Panc1 (cell line): Measurements from ENCODE around the gene VWF. TPM values are rescaled to one million over a fixed set of nuclear protein-coding genes. Genes with fewer than 3 reads are reported as not detected.
"Not testable (repeated sequence)": the region's sequence is repeated elsewhere in the genome, so short reads cannot be mapped to it uniquely, and the experiment has no call there.

Experiments used
- ATAC-seq: fragments of 200-7000 bp; cut with Tn5 transposase; 2 replicates; pipeline ENCODE4 v1.9.1; 2020; ENCODE audit warnings: mild to moderate bottlenecking, moderate library complexity
- BruUV-seq: library from RNA; stranded (reverse); fragments of 400-500 nt; replicated peaks from 2 replicates; lab custom pipeline; 2021; lab: Mats Ljungman, UMichigan
- CTCF ChIA-PET: fragments of 300-600 bp; sonication (Branson Sonifier 250); formaldehyde crosslinking; loops from one replicate; lab custom pipeline; 2022; ENCODE audit warnings: antibody characterized with exemption; lab: Charles Lee
- POLR2A ChIA-PET: fragments of 300-600 bp; sonication (Branson Sonifier 250); formaldehyde crosslinking; loops from one replicate; lab custom pipeline; 2022; ENCODE audit warnings: antibody characterized with exemption; lab: Charles Lee
- DNase-seq: peaks from one replicate; pipeline ENCODE4 v3.0.0-alpha.2; 2010; ENCODE audit warnings: low read depth, low spot score
- H3K27ac ChIP-seq: 2 replicates; pipeline ENCODE4 v1.5.1; 2011; ENCODE audit warnings: mild to moderate bottlenecking, low read length, inconsistent platforms
- H3K27me3 ChIP-seq: fragments of 200-500 bp; sonication (Bioruptor generic); 2 replicates; pipeline ENCODE4 v1.6.0; 2014; ENCODE audit warnings: low read length, inconsistent platforms; ENCODE audit not compliant: control insufficient read depth, insufficient read depth
- H3K36me3 ChIP-seq: fragments of 200-500 bp; sonication (Bioruptor generic); 2 replicates; pipeline ENCODE4 v1.5.1; 2014; ENCODE audit warnings: inconsistent platforms, mild to moderate bottlenecking, low read length, moderate library complexity; ENCODE audit not compliant: control insufficient read depth, insufficient read depth
- H3K4me1 ChIP-seq: 2 replicates; pipeline ENCODE4 v1.5.1; 2011; ENCODE audit warnings: inconsistent platforms, mild to moderate bottlenecking, low read length, moderate library complexity; ENCODE audit not compliant: control insufficient read depth, insufficient read depth
- H3K4me3 ChIP-seq, 2 experiments: 2 replicates each; pipeline ENCODE4 v1.5.1; 2011 to 2012; ENCODE audit warnings: low read depth in 2 of 2, low read length in 2 of 2, mild to moderate bottlenecking in 2 of 2, inconsistent platforms in 1 of 2, moderate library complexity in 1 of 2
- H3K9me3 ChIP-seq: fragments of 200-500 bp; sonication (Bioruptor generic); 2 replicates; pipeline ENCODE4 v1.5.1; 2014; ENCODE audit warnings: low read depth, mild to moderate bottlenecking, inconsistent platforms, low read length, moderate library complexity; ENCODE audit not compliant: control insufficient read depth, insufficient read depth
- CTCF ChIP-seq: fragments of 450-650 bp; IDR thresholded peaks from 2 replicates; pipeline ENCODE4 v1.5.1; 2017; ENCODE audit warnings: mild to moderate bottlenecking
- POLR2AphosphoS5 ChIP-seq: IDR thresholded peaks from 2 replicates; pipeline ENCODE4 v1.6.1; 2012; ENCODE audit warnings: mild to moderate bottlenecking, low read depth, low read length, moderate library complexity
- REST ChIP-seq, 2 experiments: IDR thresholded peaks; 2 replicates each; pipeline ENCODE4 v1.6.1; 2011 to 2012; ENCODE audit warnings: low read depth in 2 of 2, control low read depth in 1 of 2, low read length in 1 of 2, mild to moderate bottlenecking in 1 of 2, moderate library complexity in 1 of 2; ENCODE audit not compliant: insufficient read depth in 1 of 2
- SIN3A ChIP-seq: IDR thresholded peaks from 2 replicates; pipeline ENCODE4 v1.6.1; 2012; ENCODE audit warnings: low read depth, mild to moderate bottlenecking, low read length, moderate library complexity, borderline replicate concordance; ENCODE audit not compliant: insufficient read depth
- TCF7L2 ChIP-seq: IDR thresholded peaks from 2 replicates; pipeline ENCODE4 v1.6.1; 2011; ENCODE audit warnings: mild to moderate bottlenecking, low read depth, low read length, inconsistent platforms
- in situ Hi-C: cut with HindIII; loops from 2 replicates; pipeline ENCODE4 v1.10.0; 2016; ENCODE audit warnings: low sequenced_read_pairs, low pct_unique_long_range_greater_than_20kb
- intact Hi-C: fragments of 100-400 bp; cut with micrococcal nuclease; formaldehyde crosslinking; loops from one replicate; pipeline ENCODE4 v1.10.0; 2022; ENCODE audit not compliant: unreplicated experiment
- total RNA-seq: library from RNA; stranded (reverse); gene quantifications from one replicate; pipeline ENCODE4 v1.2.1, GENCODE V29; 2021; ENCODE audit not compliant: unreplicated experiment

VWF gene
- total RNA-seq, 1 experiment from 2014 or later = 0.31 TPM

DNA sequence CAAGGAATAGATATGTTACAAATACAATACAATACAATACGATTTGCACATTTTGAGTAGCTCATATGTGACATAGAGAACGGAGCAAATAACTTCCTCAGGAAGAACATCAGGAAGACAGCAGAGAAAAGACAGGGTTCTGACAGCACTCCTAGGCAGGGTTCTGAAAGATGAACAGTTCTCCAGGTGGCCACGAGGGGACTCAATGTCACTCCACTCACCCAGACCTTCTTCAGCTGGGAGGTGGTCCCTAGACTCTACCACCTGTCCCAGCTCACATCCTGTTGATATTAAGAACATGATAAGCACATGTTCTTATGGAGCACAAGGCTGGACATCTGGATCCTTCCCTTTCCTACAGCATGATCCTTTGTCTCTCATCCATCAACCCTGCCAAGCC, 109.2 kb downstream of the VWF start:
- CTCF ChIA-PET, BruUV-seq, in situ Hi-C loops, H3K27ac ChIP-seq, H3K36me3 ChIP-seq, ATAC-seq, H3K9me3 ChIP-seq, H3K4me3 ChIP-seq, H3K4me1 ChIP-seq, DNase-seq, intact Hi-C loops, POLR2A ChIA-PET, H3K27me3 ChIP-seq: not testable (repeated sequence)
- peak; percentile 18; the same call in 1 of the 2 replicates for TF ChIP-seq CTCF

GRCh38 chr12:6010631-6011350, 113.7 kb downstream of the VWF start:
- H3K27ac ChIP-seq, intact Hi-C loops, H3K27me3 ChIP-seq, BruUV-seq, ATAC-seq, CTCF ChIA-PET, H3K4me1 ChIP-seq, DNase-seq, H3K9me3 ChIP-seq, H3K4me3 ChIP-seq, POLR2A ChIA-PET, in situ Hi-C loops, H3K36me3 ChIP-seq: not testable (repeated sequence)

DNA sequence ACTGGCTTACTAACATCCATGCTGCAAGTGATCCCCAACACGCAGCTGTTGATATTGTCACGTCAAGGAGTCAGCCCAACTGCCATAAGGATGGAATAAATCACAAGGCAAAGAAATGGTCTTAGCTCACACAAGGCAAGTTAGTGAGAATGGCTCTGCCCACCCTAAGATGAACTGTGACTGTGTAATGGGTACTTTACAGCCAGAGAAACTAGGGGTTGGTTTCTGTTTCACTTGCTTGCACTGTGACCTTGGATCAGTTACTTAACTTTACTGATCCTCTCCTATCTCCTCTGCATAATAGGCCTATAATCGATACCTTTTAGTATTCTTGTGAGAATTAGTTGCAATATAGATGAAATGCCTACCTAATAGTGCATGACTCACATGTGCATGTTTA, 127.2 kb downstream of the VWF start:
- POLR2A ChIA-PET = no interaction called here
- H3K36me3 ChIP-seq = no peaks in the 10 kb centered on the region
- intact Hi-C loops = no loop called here
- CTCF ChIA-PET = interaction anchor here (1.4 kb wide), 1 partner anchor 40 kb away, joined by 3 read pairs; no protein-coding TSS in a partner anchor
- ATAC-seq (no peak), DNase-seq (no peak)
- no peaks in the 10 kb centered on the region for H3K9me3 ChIP-seq
- BruUV-seq = no TSS peak
- H3K4me1 ChIP-seq = no peaks in the 10 kb centered on the region
- TF ChIP-seq POLR2AphosphoS5 (no peak), SIN3A (no peak), REST (IDR thresholded peaks at IDR 0.05; ENCODE audit: insufficient read depth in 1 of 2, low read depth in 2 of 2, low read length in 1 of 2) (no peak), TCF7L2 (no peak), CTCF (no peak)
- H3K4me3 ChIP-seq = no peak overlapping the region
- H3K27ac ChIP-seq = no peak overlapping the region
- H3K27me3 ChIP-seq = no peaks in the 10 kb centered on the region; the same call in 1 of the 2 replicates
- in situ Hi-C loops = no loop called here
